Measurements from ENCODE around the gene GSK3B. TPM values are rescaled to one million over a fixed set of nuclear protein-coding genes. Genes with fewer than 3 reads are reported as not detected.

GSK3B gene
- total RNA-seq, 2 donors from 2014 or later: 57.3 to 59.8 TPM

- WGBS, 2 experiments (ENCODE audit: insufficient coverage in 1 of 2, insufficient read length in 1 of 2): 88 to 89% methylated on average over 12 to 13 of the region's 13 CpGs
- H3K9me3 Mint-ChIP-seq: no peaks in the 10 kb centered on the region
- H3K9ac ChIP-seq (ENCODE audit: extremely low read depth, low read length, poor library complexity, severe bottlenecking): no peak overlapping the region
- H3K27me3 Mint-ChIP-seq (ENCODE audit: insufficient read depth): no peaks in the 10 kb centered on the region
- peak; percentile 62 for DNase-seq
- peaks cover 5% of the 10 kb centered on the region for H3K36me3 ChIP-seq (ENCODE audit: control insufficient read depth, insufficient read depth, low read length)
- no peak for TF ChIP-seq CTCF (conservative IDR thresholded peaks at IDR 0.05)
- H3K27ac Mint-ChIP-seq: peak overlapping the region; percentile 64
- H3K4me3 ChIP-seq (ENCODE audit: low read length): no peak overlapping the region
- H3K9me3 ChIP-seq (ENCODE audit: control insufficient read depth, low read length): no peaks in the 10 kb centered on the region
- H3K27ac ChIP-seq (ENCODE audit: low read depth, low read length): no peak overlapping the region
- peaks cover 51% of the 10 kb centered on the region for H3K4me1 Mint-ChIP-seq
- no peaks in the 10 kb centered on the region for H3K27me3 ChIP-seq (ENCODE audit: control insufficient read depth, insufficient read depth, low read length, poor library complexity, severe bottlenecking)
- peaks cover 9% of the 10 kb centered on the region for H3K36me3 Mint-ChIP-seq (ENCODE audit: low read depth)
- peaks cover 3% of the 10 kb centered on the region for H3K4me1 ChIP-seq (ENCODE audit: control insufficient read depth, insufficient read depth, low read length)
- no peak overlapping the region for H3K4me3 Mint-ChIP-seq
These were observed 65.8 kb downstream of the GSK3B start for GRCh38 chr3:120028271-120029047.

DNA sequence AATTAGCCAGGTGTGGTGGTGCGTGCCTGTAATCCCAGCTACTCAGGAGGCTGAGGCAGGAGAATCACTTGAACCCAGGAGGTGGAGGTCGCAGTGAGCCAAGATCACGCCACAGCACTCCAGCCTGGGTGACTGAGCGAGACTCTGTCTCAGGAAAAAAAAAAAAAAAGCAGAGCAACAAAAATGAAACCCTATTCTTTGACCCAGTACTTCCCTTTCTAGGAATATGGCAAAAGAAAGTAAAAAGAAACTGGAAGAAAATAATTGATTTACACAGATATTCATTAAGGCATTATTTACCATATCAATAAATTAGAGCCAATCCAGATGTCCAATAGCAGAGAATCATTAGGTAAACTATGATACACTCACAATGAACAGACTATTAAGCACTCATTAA is 67.0 kb downstream of the GSK3B start:
- Mint-ChIP-seq H3K36me3 (ENCODE audit: low read depth) (peaks cover 5% of the 10 kb centered on the region), H3K4me3 (no peak overlapping the region), H3K27me3 (ENCODE audit: insufficient read depth) (no peaks in the 10 kb centered on the region), H3K27ac (no peak overlapping the region), H3K4me1 (peaks cover 62% of the 10 kb centered on the region), H3K9me3 (no peaks in the 10 kb centered on the region)
- Histone ChIP-seq H3K27me3 (ENCODE audit: control insufficient read depth, insufficient read depth, low read length, poor library complexity, severe bottlenecking) (no peaks in the 10 kb centered on the region), H3K27ac (ENCODE audit: low read depth, low read length) (no peak overlapping the region), H3K9ac (ENCODE audit: extremely low read depth, low read length, poor library complexity, severe bottlenecking) (no peak overlapping the region), H3K9me3 (ENCODE audit: control insufficient read depth, low read length) (no peaks in the 10 kb centered on the region), H3K4me1 (ENCODE audit: control insufficient read depth, insufficient read depth, low read length) (peaks cover 12% of the 10 kb centered on the region), H3K4me3 (ENCODE audit: low read length) (no peak overlapping the region), H3K36me3 (ENCODE audit: control insufficient read depth, insufficient read depth, low read length) (peaks cover 5% of the 10 kb centered on the region)
- WGBS, 2 experiments (ENCODE audit: insufficient coverage in 1 of 2, insufficient read length in 1 of 2): 99 to 100% methylated on average over 2 to 4 of the region's 4 CpGs
- DNase-seq: no peak
- no peak for TF ChIP-seq CTCF (conservative IDR thresholded peaks at IDR 0.05)

- Mint-ChIP-seq H3K9me3 (no peaks in the 10 kb centered on the region), H3K4me1 (peaks cover 59% of the 10 kb centered on the region), H3K36me3 (ENCODE audit: low read depth) (peaks cover 11% of the 10 kb centered on the region), H3K4me3 (no peak overlapping the region), H3K27ac (no peak overlapping the region), H3K27me3 (ENCODE audit: insufficient read depth) (no peaks in the 10 kb centered on the region)
- H3K27me3 ChIP-seq (ENCODE audit: control insufficient read depth, insufficient read depth, low read length, poor library complexity, severe bottlenecking): no peaks in the 10 kb centered on the region
- TF ChIP-seq CTCF (conservative IDR thresholded peaks at IDR 0.05): no peak
- 90 to 94% methylated on average over 2 of the region's 2 CpGs for WGBS, 2 experiments (ENCODE audit: insufficient coverage in 1 of 2, insufficient read length in 1 of 2)
- H3K36me3 ChIP-seq (ENCODE audit: control insufficient read depth, insufficient read depth, low read length): peaks cover 5% of the 10 kb centered on the region
- peaks cover 9% of the 10 kb centered on the region for H3K4me1 ChIP-seq (ENCODE audit: control insufficient read depth, insufficient read depth, low read length)
- DNase-seq: no peak
- no peak overlapping the region for H3K27ac ChIP-seq (ENCODE audit: low read depth, low read length)
- H3K9ac ChIP-seq (ENCODE audit: extremely low read depth, low read length, poor library complexity, severe bottlenecking): no peak overlapping the region
- H3K9me3 ChIP-seq (ENCODE audit: control insufficient read depth, low read length): no peaks in the 10 kb centered on the region
- no peak overlapping the region for H3K4me3 ChIP-seq (ENCODE audit: low read length)
These were observed 68.7 kb downstream of the GSK3B start for GRCh38 chr3:120025520-120025919.
